Heart left ventricle (tissue), 13 donors: ENCODE measurements around the gene AK1.

Experiments
- CTCF ChIP-seq, 12 donors: fragments of 200-600 bp; sonication (generic) in 4 of 12; IDR thresholded peaks; one replicate each; pipeline versions ENCODE4 v1.5.0 to v1.8.0; 2018 to 2022; ENCODE audit warnings: antibody characterized with exemption in 12 of 12, mild to moderate bottlenecking in 5 of 12
- POLR2A ChIP-seq, 2 donors: fragments of 450-650 bp; IDR thresholded peaks; one replicate each; pipeline ENCODE4 v1.6.1; 2017; ENCODE audit warnings: antibody characterized with exemption in 2 of 2, mild to moderate bottlenecking in 2 of 2, moderate library complexity in 2 of 2
- donor health status: ischemic (EF 13 %, LVEDD 7.1; RV severe dilation, severe dysfunction).
- donor health status: DM: no; HTN: yes; CAD: no.
- donor health status: DM: no; HTN: no; CAD: no.
- donor health status: ischemic (EF 25% LVEDD 6.9; RV normal size, moderate dysfunction).
- donor health status: ischemic (EF 25% LVEDD 5.7; RV mildly dilated, moderate dysfunction).
- donor health status: ischemic (EF 35%, LVEDD 5.7; RV mildly dilated, moderate dysfunction).
- donor health status: nonischemic (EF 11% LVEDD 7.7; RV severe dilation, severe dysfunction).
- donor health status: DM: yes; HTN: yes; CAD: no.
- donor health status: PGD.
- donor health status: ischemic (EF 29% LVEDD 5.4; RV normal size, mild dysfunction).
- donor health status: nonischemic (EF 23%, LVEDD 6.1; RV moderate dilation, normal function).

GRCh38 chr9:127832248-127832647, 45.2 kb downstream of the AK1 start:
- TF ChIP-seq CTCF (IDR thresholded peaks at IDR 0.05) = no peak
- TF ChIP-seq POLR2A (IDR thresholded peaks at IDR 0.05) = no peak
